NCI-H1417 (cell line): ENCODE measurements around the gene MILR1.

Experiments
- DNase-seq, 3 experiments: peaks; one replicate each; lab custom pipeline; 2025; lab: John Stamatoyannopoulos, UW

The MILR1 gene

GRCh38 chr17:64502809-64503208 is 53.9 kb downstream of the MILR1 start:
- DNase-seq, result no peak

DNA sequence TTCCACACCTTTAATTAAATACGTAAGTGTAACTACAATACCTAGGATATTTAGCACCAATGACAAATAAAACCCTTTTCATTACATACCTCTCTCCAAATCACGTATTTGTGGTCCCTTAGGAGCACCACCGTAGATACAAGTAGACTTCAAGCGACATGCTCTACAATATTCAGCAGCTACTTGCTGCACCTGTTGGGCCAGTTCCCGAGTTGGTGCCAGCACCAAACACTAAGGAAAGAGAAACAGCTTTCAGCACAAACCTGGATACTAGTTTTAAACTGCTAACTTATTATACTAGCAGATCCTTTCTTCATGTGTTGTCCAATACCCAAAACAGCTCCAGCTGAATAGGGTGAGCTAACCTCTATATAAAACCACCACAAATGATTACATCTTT is 54.4 kb downstream of the MILR1 start:
- DNase-seq, result no peak

GRCh38 chr17:64503821-64504768 is 55.2 kb downstream of the MILR1 start:
- peak in 1 of 3 experiments; percentile 4 for DNase-seq

DNA sequence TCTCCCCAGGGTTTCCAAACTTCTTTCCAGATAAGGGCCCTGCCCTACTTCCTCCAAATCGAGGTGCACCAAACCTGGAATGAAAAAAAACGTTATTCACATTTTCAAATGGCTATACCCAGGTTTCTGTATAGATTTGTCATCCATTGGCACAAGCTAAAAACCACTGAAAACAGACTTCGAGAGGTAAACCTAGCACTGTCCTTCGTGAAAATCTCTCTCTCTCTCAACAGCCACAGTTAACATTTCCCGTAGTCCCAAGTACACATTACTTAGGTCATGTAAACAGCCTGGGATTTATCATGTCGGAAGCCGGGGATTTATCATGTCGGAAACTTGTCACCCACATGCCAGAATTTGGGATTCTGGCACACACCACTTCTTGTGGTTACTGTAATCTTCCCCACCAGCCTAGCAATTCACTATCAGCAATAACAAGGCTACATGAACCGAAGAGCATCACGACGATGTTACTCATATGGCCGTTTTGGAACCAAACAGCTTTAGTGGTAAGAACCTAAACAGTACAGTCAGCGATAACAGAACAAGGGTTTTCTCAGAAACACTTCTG is 55.9 kb downstream of the MILR1 start:
- no peak for DNase-seq

DNA sequence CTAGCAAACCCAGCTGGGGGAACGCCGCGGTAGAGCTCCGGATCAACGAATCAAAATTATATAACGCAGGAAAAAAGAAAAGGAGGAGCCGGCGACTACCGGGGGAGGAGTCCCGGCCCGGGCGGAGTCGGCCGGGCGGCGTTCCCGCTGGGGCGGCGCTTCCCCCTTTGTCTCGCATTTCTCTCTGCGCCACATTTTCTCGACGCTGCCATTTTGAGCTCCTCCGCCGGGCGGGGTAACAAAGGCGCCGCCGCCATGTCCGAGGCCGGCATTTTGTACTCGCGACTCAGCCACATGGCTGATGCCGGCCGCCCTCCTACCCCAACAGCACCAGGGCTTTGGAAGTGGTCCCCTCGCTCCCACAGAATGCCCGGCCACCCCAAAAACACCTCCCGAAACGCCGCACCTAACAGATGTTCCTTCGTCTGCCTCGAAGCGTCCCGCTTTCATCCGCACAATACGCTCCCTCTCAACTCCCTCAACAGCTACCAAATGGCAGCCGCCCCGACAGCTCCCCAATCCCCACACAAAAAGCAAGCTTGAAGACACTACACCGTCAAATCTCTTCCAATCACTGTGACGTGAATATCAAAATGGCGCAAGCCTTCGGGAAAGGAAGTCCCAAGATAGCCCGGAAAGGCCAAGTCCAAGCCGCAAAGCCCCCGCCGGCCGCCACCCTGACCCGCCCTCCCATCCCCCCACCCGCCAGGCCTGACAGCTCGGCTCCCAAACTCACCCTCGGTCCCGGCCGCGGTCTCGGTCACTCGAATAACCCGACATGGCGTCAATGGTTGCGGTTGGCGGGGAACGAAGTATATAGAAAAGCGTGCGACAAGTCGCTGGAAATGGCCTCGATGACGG is 56.7 kb downstream of the MILR1 start:
- peak; percentile 84 to 91 (median 88) for DNase-seq

- peak; percentile 96 to 99 (median 99) for DNase-seq
Measured at GRCh38 chr17:64506201-64506575, 57.3 kb downstream of the MILR1 start, which contains the start of gene DDX5. TSS of gene DDX5 (minus strand) at chr17:64506289. CDS start at chr17:64506119, 170 bp downstream.

GRCh38 chr17:64506576-64507412 is 57.9 kb downstream of the MILR1 start, which contains the start of gene CEP95:
TSS of gene CEP95 (plus strand) at chr17:64506977. CDS start at chr17:64507098, 121 bp downstream.
- peak; percentile 96 to 99 (median 99) for DNase-seq

DNA sequence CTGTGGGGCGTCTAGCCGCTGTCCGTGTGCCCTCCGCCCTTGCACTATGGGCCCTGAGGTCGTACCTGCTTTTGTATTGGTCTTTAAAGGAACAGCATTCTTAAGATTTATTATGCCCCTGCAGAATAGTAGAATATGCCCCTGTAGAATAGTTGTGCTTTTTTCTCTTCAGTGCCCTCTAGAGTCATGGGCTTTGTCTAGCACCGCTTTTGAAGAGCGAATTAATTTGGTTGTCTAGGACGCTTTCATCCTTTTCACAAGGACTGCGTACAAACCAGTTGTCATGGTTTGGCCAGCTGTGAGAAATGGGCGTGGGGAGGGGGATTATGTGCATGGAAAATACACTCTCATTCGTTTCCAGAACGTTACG is 58.5 kb downstream of the MILR1 start:
- DNase-seq, result peak in 2 of 3 experiments; percentile 54 to 82

DNA sequence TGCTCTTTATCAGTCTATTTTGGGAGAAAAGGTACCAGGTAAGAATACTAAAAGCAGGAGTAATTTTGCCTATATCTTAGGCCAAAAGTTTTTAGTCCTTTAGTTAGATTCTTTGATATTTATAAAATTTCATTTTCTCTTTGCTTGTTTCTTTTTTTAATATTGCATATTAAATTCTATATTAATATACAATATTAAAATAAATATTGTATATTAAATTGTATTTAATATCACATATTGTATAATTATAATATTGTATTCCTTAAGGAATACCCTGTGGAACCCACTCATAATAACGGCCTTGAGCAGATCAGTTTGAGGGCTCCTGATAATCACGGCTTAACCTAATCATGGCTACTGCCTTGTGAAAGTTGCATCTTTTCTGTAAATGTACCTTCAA is 59.8 kb downstream of the MILR1 start:
- DNase-seq, result no peak

DNA sequence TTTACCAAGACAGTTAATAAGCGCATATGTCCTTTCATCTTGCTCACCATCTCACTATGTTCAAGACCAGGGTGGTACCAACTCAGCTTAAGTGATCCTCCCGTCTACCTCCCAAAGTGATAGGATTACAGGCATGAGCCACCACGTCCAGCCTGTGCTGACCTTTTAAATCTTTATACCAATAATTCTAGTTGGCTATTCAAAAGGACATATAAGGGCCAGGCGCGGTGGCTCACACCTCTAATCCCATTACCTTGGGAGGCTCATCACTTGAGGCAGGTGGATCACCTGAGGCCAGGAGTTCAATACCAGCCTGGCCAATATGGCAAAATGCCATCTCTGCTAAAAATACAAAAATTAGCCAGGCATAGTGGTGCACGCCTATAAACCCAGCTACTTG is 60.3 kb downstream of the MILR1 start:
- no peak for DNase-seq

- no peak for DNase-seq
Measured at GRCh38 chr17:64515419-64515818, 66.5 kb downstream of the MILR1 start.

GRCh38 chr17:64515829-64516228 is 66.9 kb downstream of the MILR1 start:
- DNase-seq, result no peak
